Activated T-cell treated with anti-CD3 and anti-CD28 coated beads, Interleukin-2, amount 50 U/mL, for 1 hour (primary cell): ENCODE measurements around the gene SPIRE2.
"Not testable (repeated sequence)": the region's sequence is repeated elsewhere in the genome, so short reads cannot be mapped to it uniquely, and the experiment has no call there.

Experiments
- DNase-seq: peaks from one replicate; pipeline ENCODE4 v3.0.0-alpha.2; 2020

The SPIRE2 gene

GRCh38 chr16:89871895-89872294 lies 43.6 kb downstream of the SPIRE2 start:
- DNase-seq = no peak

GRCh38 chr16:89873109-89873971 lies 45.1 kb downstream of the SPIRE2 start, which contains the start of gene TCF25:
TCF25 (plus strand) TSS chr16:89873592; CDS start chr16:89873668, 76 bp downstream.
- peak; percentile 87 for DNase-seq

GRCh38 chr16:89873972-89874689 lies 45.9 kb downstream of the SPIRE2 start:
- DNase-seq = peak; percentile 97

GRCh38 chr16:89879123-89879522 lies 50.8 kb downstream of the SPIRE2 start:
- DNase-seq = not testable (repeated sequence)

- DNase-seq = no peak
Observed at GRCh38 chr16:89880477-89881367, 52.4 kb downstream of the SPIRE2 start.

GRCh38 chr16:89881368-89881730 lies 53.1 kb downstream of the SPIRE2 start:
- no peak for DNase-seq

- DNase-seq = no peak
Observed at GRCh38 chr16:89883346-89884040, 55.2 kb downstream of the SPIRE2 start.

GRCh38 chr16:89884041-89884421 lies 55.8 kb downstream of the SPIRE2 start:
- no peak for DNase-seq

GRCh38 chr16:89887243-89887642 lies 59.0 kb downstream of the SPIRE2 start:
- DNase-seq = no peak

- DNase-seq = no peak
Observed at GRCh38 chr16:89890200-89890599, 61.9 kb downstream of the SPIRE2 start.

- DNase-seq = no peak
Observed at GRCh38 chr16:89890886-89891657, 62.8 kb downstream of the SPIRE2 start.

GRCh38 chr16:89892055-89892630 lies 63.9 kb downstream of the SPIRE2 start:
- DNase-seq = no peak

- no peak for DNase-seq
Observed at GRCh38 chr16:89892635-89893034, 64.4 kb downstream of the SPIRE2 start.

- DNase-seq = no peak
Observed at GRCh38 chr16:89893642-89894548, 65.6 kb downstream of the SPIRE2 start.

GRCh38 chr16:89895482-89896250 lies 67.4 kb downstream of the SPIRE2 start:
- DNase-seq = no peak

- no peak for DNase-seq
Observed at GRCh38 chr16:89897204-89897603, 68.9 kb downstream of the SPIRE2 start.

- DNase-seq = no peak
Observed at GRCh38 chr16:89898201-89898967, 70.1 kb downstream of the SPIRE2 start.

GRCh38 chr16:89899879-89900481 lies 71.7 kb downstream of the SPIRE2 start:
- DNase-seq = no peak
